Anterior cingulate cortex (tissue), 58 donors: ENCODE results near the gene JAK3.

Experiments used
- DNase-seq, 58 donors: peaks; one replicate each; lab custom pipeline; 2025; lab: John Stamatoyannopoulos, UW

Gene JAK3

GRCh38 chr19:17866312-17866963 is 18.7 kb upstream of the JAK3 start:
- DNase-seq, result no peak

GRCh38 chr19:17865364-17866311 is 17.9 kb upstream of the JAK3 start:
- no peak for DNase-seq

- DNase-seq, result no peak
Measured at GRCh38 chr19:17863520-17864182, 15.9 kb upstream of the JAK3 start.

GRCh38 chr19:17862711-17863519 is 15.1 kb upstream of the JAK3 start:
- no peak for DNase-seq

- DNase-seq, result no peak
Measured at GRCh38 chr19:17861542-17862402, 14.0 kb upstream of the JAK3 start.

- no peak for DNase-seq
Measured at GRCh38 chr19:17860993-17861360, 13.2 kb upstream of the JAK3 start.

- no peak for DNase-seq
Measured at GRCh38 chr19:17860331-17860992, 12.7 kb upstream of the JAK3 start.

- peak; percentile 89 to 100 (median 99) for DNase-seq
Measured at GRCh38 chr19:17859533-17860330, 11.9 kb upstream of the JAK3 start, which contains the start of gene RPL18A. TSS of gene RPL18A (plus strand) at chr19:17859910. CDS start at chr19:17859957, 47 bp downstream.

GRCh38 chr19:17855280-17856152 is 7.7 kb upstream of the JAK3 start:
- DNase-seq, result peak in 54 of 58 donors; percentile 19 to 91 (median 62)

DNA sequence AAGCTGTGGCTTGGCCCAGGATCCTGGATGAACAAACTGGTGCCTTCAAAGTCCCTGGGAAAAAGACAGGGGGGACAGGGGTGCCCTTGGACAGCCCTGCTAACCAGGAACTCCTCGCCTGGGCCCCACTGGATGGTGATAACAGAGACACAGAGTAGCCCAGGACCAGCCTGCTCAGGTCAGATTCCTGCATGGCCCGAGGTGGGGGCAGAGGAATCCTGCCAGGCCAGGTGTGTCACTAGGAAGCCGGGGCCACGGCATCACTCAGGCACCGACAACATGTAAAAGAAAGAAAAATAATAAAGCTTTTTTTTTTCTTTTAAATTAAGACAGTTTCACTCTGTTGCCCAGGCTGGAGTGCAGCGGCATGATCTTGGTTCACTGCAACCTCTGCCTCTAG is 6.3 kb upstream of the JAK3 start:
- DNase-seq, result no peak

DNA sequence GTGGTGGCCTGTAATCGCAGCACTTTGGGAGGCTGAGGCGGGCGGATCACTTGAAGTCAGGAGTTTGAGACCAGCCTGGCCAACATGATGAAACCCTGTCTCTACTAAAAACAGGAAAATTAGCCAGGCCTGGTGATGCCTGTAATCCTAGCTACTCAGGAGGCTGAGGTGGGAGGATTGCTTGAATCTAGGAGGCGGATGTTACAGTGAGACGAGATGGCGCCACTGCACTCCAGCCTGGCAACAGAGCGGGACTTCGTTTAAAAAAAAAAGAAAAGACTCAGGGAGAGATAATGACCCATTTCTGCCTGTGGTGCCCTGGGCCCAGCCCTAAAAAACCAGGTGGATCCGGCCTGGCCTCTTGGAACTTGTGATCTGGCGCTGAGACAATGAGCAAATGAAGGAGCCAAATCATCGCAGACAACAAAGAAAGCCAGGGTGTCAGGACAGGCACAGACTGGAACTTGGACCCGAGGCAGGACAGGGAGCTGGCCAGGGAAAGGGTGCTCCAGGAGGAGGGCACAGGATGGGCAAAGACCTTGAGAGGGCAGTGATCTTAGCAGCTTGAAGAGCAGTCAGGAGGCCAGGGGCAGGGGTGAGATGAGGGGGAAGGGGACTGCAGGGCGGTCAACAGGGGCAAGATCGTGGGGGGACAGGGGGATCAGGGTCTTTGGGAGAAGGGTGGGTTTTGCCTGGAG is 962 bp upstream of the JAK3 start:
- no peak for DNase-seq

DNA sequence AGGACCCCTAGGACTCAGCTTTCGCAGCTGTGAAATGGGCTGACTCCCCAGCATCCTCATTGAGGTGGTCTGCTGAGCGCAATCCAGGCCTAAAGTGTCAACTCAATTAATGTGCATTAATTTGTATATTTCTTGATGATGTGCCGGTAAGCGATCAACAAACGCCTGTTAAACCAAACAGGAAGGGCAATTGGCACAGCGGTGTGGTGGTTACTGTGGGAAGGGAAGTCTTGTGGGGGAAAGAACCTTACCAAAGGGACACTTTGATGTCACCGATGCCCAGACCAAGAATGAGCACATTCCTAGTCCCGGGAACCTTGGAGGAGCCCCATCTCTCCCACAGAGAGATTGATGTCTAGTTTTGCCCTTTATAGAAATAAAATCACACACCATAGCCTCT is 1.6 kb downstream of the JAK3 start:
- DNase-seq, result no peak

DNA sequence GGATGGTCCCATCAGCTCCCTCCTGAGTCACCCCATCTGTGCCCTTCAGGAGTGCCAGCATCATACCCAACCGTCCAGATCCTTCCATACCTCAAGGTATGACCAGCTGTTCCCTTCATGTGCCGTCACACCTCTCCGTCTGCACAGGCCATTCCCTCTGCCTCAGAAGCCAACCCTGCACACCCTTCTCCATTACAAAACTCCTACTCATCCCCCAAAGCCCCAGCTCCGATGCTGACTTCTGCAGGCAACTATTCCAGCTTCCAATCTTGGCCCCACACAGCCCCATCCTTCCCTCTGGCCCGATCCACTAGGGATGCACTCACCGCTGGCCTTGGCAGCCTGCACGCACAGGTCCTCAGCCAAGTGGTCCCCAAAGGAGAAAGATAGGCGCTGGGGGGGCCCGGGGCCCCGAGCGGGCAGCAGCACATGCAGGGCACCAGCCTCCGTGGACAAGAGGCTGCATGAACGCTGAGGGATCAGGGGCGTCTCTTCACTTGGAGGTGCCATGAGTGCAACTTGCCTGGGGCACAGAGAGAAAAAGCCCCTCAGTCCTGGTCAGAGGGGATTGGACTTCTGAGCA is 3.8 kb downstream of the JAK3 start:
- DNase-seq, result no peak

DNA sequence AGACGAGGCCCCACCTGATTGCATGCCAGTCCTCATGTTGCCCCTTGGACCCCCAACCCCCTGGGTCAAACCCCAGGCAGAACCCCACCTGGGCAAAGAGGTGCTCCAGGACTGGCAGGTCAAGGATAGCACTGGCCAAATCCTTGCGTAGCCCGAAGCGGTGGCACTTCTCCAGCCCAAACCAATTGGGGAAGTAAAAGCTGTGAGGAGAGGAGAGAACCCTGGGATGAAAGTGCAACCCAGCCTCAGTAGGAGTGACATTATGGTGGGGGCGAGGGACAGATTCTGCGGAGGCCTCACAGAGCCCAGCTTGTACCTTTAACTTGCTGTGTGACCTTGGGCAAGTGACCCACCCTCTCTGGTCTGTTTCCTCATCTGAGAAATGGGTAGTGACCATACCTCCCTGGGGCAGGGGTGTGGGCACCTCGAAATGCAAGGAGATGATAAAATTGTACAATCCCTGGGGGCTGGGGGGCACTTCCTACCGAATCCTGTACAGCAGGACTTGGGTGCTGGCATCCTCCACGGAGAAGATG is 4.4 kb downstream of the JAK3 start:
- DNase-seq, result no peak

DNA sequence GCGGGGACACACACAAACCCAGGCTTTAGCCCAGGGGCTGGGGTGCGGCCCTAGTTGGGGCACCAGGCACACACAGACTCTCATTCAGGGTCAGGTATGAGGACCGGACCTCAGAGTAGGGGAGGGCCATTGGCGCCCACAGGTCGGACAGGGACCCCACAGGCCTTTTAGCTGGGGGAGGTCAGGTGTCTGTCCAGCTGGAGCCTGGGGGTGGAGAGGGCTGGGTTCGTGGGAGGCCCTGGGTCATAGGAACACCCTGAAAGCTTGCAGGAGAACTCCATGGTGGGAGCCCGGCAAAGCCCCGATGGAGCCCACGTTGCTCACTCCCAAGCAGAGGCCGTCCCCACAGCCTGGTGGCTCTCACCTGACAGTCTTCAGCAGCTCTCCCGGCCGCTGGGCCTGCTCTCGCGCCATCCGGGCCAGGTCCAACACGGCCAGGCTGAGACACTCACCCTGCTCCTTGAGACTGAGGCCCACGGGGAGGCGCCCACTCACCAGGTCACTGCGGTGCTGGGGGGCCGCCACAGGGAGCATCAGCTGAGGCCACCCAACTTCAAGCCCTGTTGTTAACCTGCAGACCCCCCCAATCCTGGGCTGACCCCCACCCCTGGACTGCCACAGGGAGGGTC is 5.0 kb downstream of the JAK3 start:
- peak in 1 of 58 donors; percentile 7 for DNase-seq
